GM04503 (cell line): Measurements from ENCODE around the gene RAB6B.

ENCODE experiments used
- DNase-seq: peaks from one replicate; pipeline ENCODE4 v3.0.0-alpha.2; 2012; ENCODE audit warnings: low read depth

RAB6B gene

GRCh38 chr3:133894353-133895207 is 1.1 kb downstream of the RAB6B start:
- DNase-seq = no peak

- DNase-seq = no peak
These were observed 1.9 kb downstream of the RAB6B start for GRCh38 chr3:133893683-133894352.

GRCh38 chr3:133892541-133893231 is 3.0 kb downstream of the RAB6B start:
- no peak for DNase-seq

- no peak for DNase-seq
These were observed 3.9 kb downstream of the RAB6B start for GRCh38 chr3:133891662-133892378.

- DNase-seq = no peak
These were observed 4.6 kb downstream of the RAB6B start for GRCh38 chr3:133890972-133891644.

- DNase-seq = no peak
These were observed 5.6 kb downstream of the RAB6B start for GRCh38 chr3:133890037-133890436.

GRCh38 chr3:133888726-133889340 is 6.8 kb downstream of the RAB6B start:
- no peak for DNase-seq

GRCh38 chr3:133887803-133888703 is 7.6 kb downstream of the RAB6B start:
- DNase-seq = no peak

- DNase-seq = no peak
These were observed 8.4 kb downstream of the RAB6B start for GRCh38 chr3:133887074-133887802.

GRCh38 chr3:133886031-133886722 is 9.5 kb downstream of the RAB6B start:
- no peak for DNase-seq

GRCh38 chr3:133884887-133885711 is 10.6 kb downstream of the RAB6B start:
- no peak for DNase-seq

GRCh38 chr3:133884054-133884886 is 11.4 kb downstream of the RAB6B start:
- DNase-seq = no peak

GRCh38 chr3:133883641-133884040 is 12.0 kb downstream of the RAB6B start:
- DNase-seq = no peak

- no peak for DNase-seq
These were observed 12.6 kb downstream of the RAB6B start for GRCh38 chr3:133882986-133883586.

- no peak for DNase-seq
These were observed 13.5 kb downstream of the RAB6B start for GRCh38 chr3:133881939-133882825.
